ENCODE data around the gene PTPN5.

PTPN5 gene

DNA sequence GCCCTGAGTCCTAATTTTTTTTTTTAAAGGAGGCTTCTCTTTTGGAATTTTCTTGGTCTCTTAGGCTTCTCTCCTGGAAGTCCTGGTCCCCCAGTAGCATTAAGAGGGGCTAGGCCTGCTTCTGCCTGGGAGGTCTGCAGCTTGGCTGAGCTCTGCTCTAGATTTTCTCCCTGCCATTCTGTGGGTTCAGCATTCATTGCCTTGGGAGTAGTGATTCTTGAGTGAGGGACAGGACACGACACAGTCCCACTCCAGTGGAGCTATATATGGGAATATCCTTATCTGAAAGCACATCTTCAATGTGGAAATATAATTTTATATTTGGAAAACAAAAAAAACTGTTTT is 69.3 kb downstream of the PTPN5 start:
- no peak overlapping the region for H3K4me3 ChIP-seq (ENCODE audit: control insufficient read depth, low read depth, low read length)
- TF ChIP-seq CTCF (IDR thresholded peaks at IDR 0.05; ENCODE audit: control insufficient read depth, insufficient read depth, low read depth, low read length, missing control alignments): no peak
- DNase-seq (ENCODE audit: low read depth): no peak

DNA sequence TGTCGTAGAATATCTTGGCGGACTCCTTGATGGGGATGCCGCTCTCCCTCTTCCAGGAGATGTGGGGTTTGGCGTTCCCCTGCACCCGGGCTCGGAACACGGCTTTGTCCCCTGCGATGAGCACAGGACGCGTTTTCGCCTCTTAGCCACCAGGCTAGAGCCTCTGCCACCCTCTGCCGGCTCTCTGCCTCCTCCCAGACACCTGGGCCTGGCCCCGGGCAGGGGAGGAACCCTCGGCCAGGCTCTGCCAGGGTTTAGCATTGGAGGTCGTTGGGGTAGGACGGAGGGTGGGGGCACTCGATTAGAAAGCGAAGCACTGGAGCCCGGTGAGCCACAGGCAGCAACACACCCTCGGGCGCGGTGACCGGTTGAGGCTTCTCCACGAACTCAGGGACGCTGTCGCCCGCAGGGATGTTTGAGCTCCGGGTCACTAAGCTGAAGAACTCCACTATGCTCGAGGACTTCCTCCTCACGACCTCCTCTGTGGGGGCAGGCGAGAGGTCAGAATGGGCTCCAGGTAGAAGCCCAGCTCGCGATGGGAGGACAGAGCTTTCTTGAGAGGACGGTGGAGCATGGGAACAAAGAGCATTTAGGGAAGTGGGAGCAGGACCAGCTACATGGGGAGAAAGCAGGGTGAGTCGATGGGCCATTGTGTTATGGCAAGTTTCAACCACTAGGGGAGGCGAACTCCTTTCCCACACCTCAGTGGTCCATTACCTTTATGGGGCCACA is 69.9 kb downstream of the PTPN5 start:
- TF ChIP-seq CTCF (IDR thresholded peaks at IDR 0.05; ENCODE audit: control insufficient read depth, insufficient read depth, low read depth, low read length, missing control alignments): peak; percentile 68
- peak overlapping the region; percentile 49 for H3K4me3 ChIP-seq (ENCODE audit: control insufficient read depth, low read depth, low read length)

GRCh38 chr11:18720808-18721560 is 70.6 kb downstream of the PTPN5 start:
- DNase-seq (ENCODE audit: low read depth): no peak
- no peak for TF ChIP-seq CTCF (IDR thresholded peaks at IDR 0.05; ENCODE audit: control insufficient read depth, insufficient read depth, low read depth, low read length, missing control alignments)
- H3K4me3 ChIP-seq (ENCODE audit: control insufficient read depth, low read depth, low read length): peak overlapping the region; percentile 49

More for the DNA sequence above, 69.9 kb downstream of the PTPN5 start:
- DNase-seq (ENCODE audit: low read depth): no peak

- DNase-seq (ENCODE audit: low read depth): peak; percentile 49
- H3K4me3 ChIP-seq (ENCODE audit: control insufficient read depth, low read depth, low read length): no peak overlapping the region
- TF ChIP-seq CTCF (IDR thresholded peaks at IDR 0.05; ENCODE audit: control insufficient read depth, insufficient read depth, low read depth, low read length, missing control alignments): no peak
Measured at GRCh38 chr11:18720091-18720807, 71.3 kb downstream of the PTPN5 start.

- TF ChIP-seq CTCF (IDR thresholded peaks at IDR 0.05; ENCODE audit: control insufficient read depth, insufficient read depth, low read depth, low read length, missing control alignments): no peak
- DNase-seq (ENCODE audit: low read depth): no peak
- H3K4me3 ChIP-seq (ENCODE audit: control insufficient read depth, low read depth, low read length): no peak overlapping the region
Measured at GRCh38 chr11:18715476-18715875, 76.1 kb downstream of the PTPN5 start.

- DNase-seq (ENCODE audit: low read depth): no peak
- no peak for TF ChIP-seq CTCF (IDR thresholded peaks at IDR 0.05; ENCODE audit: control insufficient read depth, insufficient read depth, low read depth, low read length, missing control alignments)
- no peak overlapping the region for H3K4me3 ChIP-seq (ENCODE audit: control insufficient read depth, low read depth, low read length)
Measured at GRCh38 chr11:18714443-18714780, 77.2 kb downstream of the PTPN5 start.
